K562 (cell line): Measurements from ENCODE around the gene RPN1. TPM values are rescaled to one million over a fixed set of nuclear protein-coding genes. Genes with fewer than 3 reads are reported as not detected.

Experiments used
- DPF2 ChIP-seq: fragments of 450-650 bp; IDR thresholded peaks from 2 replicates; pipeline ENCODE4 v1.6.1; 2016
- FOXJ2 ChIP-seq: fragments of 200-800 bp; sonication (Bioruptor generic); IDR thresholded peaks from 2 replicates; pipeline ENCODE4 v1.6.1; 2016; ENCODE audit warnings: missing genetic modification characterization, missing compliant biosample characterization
- HDAC6 ChIP-seq: IDR thresholded peaks from 2 replicates; pipeline ENCODE4 v1.6.1; 2012; ENCODE audit warnings: low read depth, mild to moderate bottlenecking, control low read depth, inconsistent platforms, low read length, moderate library complexity
- MBD2 ChIP-seq: sonication (generic); IDR thresholded peaks from 2 replicates; pipeline ENCODE4 v1.6.1; 2016; ENCODE audit warnings: low read depth, borderline replicate concordance
- MTA1 ChIP-seq: fragments of 450-650 bp; IDR thresholded peaks from 2 replicates; pipeline ENCODE4 v1.6.1; 2017; ENCODE audit warnings: borderline replicate concordance
- MYC ChIP-seq, 2 experiments: fragments of 250-450 bp in 1 of 2; sonication (Bioruptor Pico) in 1 of 2; IDR thresholded peaks; 2 replicates each; pipeline versions ENCODE4 v1.5.1 to v1.6.1; 2012 to 2021; ENCODE audit warnings: low read depth in 2 of 2, borderline replicate concordance in 1 of 2, improper control_type of control experiment in 1 of 2, low read length in 1 of 2, mild to moderate bottlenecking in 1 of 2, moderate library complexity in 1 of 2
- NFIX ChIP-seq: fragments of 250-450 bp; sonication (Bioruptor Pico); IDR thresholded peaks from 2 replicates; pipeline ENCODE4 v1.4.0; 2020; ENCODE audit warnings: low read depth, mild to moderate bottlenecking, moderate library complexity
- SAFB ChIP-seq: fragments of 200-400 bp; formaldehyde crosslinking; IDR thresholded peaks from 2 replicates; pipeline ENCODE4 v1.6.1; 2017; ENCODE audit warnings: low read depth, low read length, borderline replicate concordance
- SMAD1 ChIP-seq: fragments of 150-350 bp; IDR thresholded peaks from 2 replicates; pipeline ENCODE4 v1.6.1; 2014; ENCODE audit warnings: low read length, low read depth; ENCODE audit not compliant: partially characterized antibody
- TCFL5 ChIP-seq: fragments of 250-450 bp; sonication (Bioruptor Pico); conservative IDR thresholded peaks from 2 replicates; pipeline ENCODE4 v1.6.1; 2021; ENCODE audit warnings: mild to moderate bottlenecking, moderate library complexity, matching md5 sums
- ZNF41 ChIP-seq: fragments of 250-450 bp; sonication (Bioruptor Pico); conservative IDR thresholded peaks from 2 replicates; pipeline ENCODE4 v1.4.0; 2020; ENCODE audit warnings: mild to moderate bottlenecking
- ZNF717 ChIP-seq: fragments of 250-450 bp; sonication (Bioruptor Pico); IDR thresholded peaks from 2 replicates; pipeline ENCODE4 v1.5.0; 2021
- polyA plus RNA-seq, 8 experiments: library from polyadenylated mRNA; depleted of rRNA in 4 of 8; stranded (reverse) in 5 of 8; unstranded in 3 of 8; fragments of >200 nt; fragmentation: Nextera tagmentation in 2 of 8; fragmentation: Illumina TruSeq in 1 of 8; extraction: Ambion mirVana in 2 of 8; extraction: Trizol in 1 of 8; gene quantifications; 2 replicates each; pipeline versions ENCODE4 v1.2.1 to v1.2.3, GENCODE V29; 2011 to 2014; ENCODE audit warnings: inconsistent platforms in 1 of 8, missing spikeins in 1 of 8
- total RNA-seq, 7 experiments: library from RNA; depleted of rRNA in 6 of 7; stranded (reverse); fragments of >200 nt in 6 of 7; fragmentation: Illumina TruSeq in 2 of 7; extraction: Trizol in 2 of 7; gene quantifications; 2 replicates each; pipeline versions ENCODE4 v1.2.1 to v1.2.3, GENCODE V29; 2011 to 2021; ENCODE audit warnings: low replicate concordance in 1 of 7
- TF ChIP-seq, protein P1 (sequence below), 3 experiments: IDR thresholded peaks in 2 of 3; conservative IDR thresholded peaks in 1 of 3; 2 replicates each; pipeline ENCODE4 v1.5.1; 2011 to 2012; ENCODE audit warnings: low read length in 3 of 3, mild to moderate bottlenecking in 3 of 3, control low read depth in 2 of 3, improper control_type of control experiment in 1 of 3, inconsistent platforms in 1 of 3, low read depth in 1 of 3, mixed read lengths in 1 of 3, moderate library complexity in 1 of 3; ENCODE audit not compliant: insufficient read depth in 2 of 3
- TF ChIP-seq, protein P2 (sequence below): fragments of 250-450 bp; sonication (Bioruptor Pico); IDR thresholded peaks from 2 replicates; pipeline ENCODE4 v1.4.0; 2020; ENCODE audit warnings: mild to moderate bottlenecking, moderate library complexity, borderline replicate concordance
- TF ChIP-seq, protein P3 (sequence below): fragments of 250-450 bp; sonication (Bioruptor Pico); IDR thresholded peaks from 2 replicates; pipeline ENCODE4 v1.4.0; 2020; ENCODE audit warnings: mild to moderate bottlenecking, moderate library complexity
- TF ChIP-seq, protein P4 (sequence below): fragments of 250-450 bp; sonication (Bioruptor Pico); IDR thresholded peaks from 2 replicates; pipeline ENCODE4 v1.4.0; 2020

Gene RPN1
- total and polyA plus RNA-seq, 9 of the 15 experiments (the other 6 are each of a cell fraction or from before 2014, with no cell fraction given): 39.5 to 300 (median 148) TPM

DNA sequence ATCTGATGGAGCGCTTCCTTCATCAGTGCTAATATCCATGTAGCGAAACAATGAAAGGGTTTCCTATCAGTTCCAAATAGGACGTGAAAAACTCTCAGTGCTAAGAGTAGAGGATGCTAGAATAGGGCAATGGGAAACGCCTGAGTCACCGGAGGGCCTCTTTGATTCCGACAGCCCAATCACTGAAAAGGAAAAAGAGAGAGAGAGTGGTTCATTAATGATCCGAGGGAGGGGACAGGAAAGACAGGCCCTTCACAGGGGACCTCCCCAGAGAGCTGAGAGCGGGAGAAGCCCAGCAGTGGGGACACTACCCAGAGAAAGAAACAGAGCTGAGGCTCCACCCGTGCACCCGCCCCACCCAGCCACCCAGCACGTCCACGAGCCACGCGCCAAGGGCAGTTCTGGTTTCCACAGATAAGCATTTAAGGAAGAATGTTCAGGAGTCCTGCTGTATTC lies 76.9 kb downstream of the RPN1 start (continued):
- TF ChIP-seq, protein P1, sequence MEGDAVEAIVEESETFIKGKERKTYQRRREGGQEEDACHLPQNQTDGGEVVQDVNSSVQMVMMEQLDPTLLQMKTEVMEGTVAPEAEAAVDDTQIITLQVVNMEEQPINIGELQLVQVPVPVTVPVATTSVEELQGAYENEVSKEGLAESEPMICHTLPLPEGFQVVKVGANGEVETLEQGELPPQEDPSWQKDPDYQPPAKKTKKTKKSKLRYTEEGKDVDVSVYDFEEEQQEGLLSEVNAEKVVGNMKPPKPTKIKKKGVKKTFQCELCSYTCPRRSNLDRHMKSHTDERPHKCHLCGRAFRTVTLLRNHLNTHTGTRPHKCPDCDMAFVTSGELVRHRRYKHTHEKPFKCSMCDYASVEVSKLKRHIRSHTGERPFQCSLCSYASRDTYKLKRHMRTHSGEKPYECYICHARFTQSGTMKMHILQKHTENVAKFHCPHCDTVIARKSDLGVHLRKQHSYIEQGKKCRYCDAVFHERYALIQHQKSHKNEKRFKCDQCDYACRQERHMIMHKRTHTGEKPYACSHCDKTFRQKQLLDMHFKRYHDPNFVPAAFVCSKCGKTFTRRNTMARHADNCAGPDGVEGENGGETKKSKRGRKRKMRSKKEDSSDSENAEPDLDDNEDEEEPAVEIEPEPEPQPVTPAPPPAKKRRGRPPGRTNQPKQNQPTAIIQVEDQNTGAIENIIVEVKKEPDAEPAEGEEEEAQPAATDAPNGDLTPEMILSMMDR (IDR thresholded peaks at IDR 0.05 in 2 of 3, conservative IDR thresholded peaks at IDR 0.05 in 1 of 3; ENCODE audit: insufficient read depth in 2 of 3, low read depth in 1 of 3, low read length in 3 of 3): no peak
- no peak for TF ChIP-seq HDAC6
- no peak for TF ChIP-seq MYC (IDR thresholded peaks at IDR 0.05; ENCODE audit: low read depth, low read length)
- TF ChIP-seq MYC (CRISPR knock-in tag; IDR thresholded peaks at IDR 0.05; ENCODE audit: borderline replicate concordance, low read depth): no peak
- TF ChIP-seq, protein P2, sequence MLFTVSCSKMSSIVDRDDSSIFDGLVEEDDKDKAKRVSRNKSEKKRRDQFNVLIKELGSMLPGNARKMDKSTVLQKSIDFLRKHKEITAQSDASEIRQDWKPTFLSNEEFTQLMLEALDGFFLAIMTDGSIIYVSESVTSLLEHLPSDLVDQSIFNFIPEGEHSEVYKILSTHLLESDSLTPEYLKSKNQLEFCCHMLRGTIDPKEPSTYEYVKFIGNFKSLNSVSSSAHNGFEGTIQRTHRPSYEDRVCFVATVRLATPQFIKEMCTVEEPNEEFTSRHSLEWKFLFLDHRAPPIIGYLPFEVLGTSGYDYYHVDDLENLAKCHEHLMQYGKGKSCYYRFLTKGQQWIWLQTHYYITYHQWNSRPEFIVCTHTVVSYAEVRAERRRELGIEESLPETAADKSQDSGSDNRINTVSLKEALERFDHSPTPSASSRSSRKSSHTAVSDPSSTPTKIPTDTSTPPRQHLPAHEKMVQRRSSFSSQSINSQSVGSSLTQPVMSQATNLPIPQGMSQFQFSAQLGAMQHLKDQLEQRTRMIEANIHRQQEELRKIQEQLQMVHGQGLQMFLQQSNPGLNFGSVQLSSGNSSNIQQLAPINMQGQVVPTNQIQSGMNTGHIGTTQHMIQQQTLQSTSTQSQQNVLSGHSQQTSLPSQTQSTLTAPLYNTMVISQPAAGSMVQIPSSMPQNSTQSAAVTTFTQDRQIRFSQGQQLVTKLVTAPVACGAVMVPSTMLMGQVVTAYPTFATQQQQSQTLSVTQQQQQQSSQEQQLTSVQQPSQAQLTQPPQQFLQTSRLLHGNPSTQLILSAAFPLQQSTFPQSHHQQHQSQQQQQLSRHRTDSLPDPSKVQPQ: no peak
- TF ChIP-seq SMAD1: no peak
- TF ChIP-seq NFIX (CRISPR knock-in tag): no peak
- TF ChIP-seq TCFL5 (CRISPR knock-in tag): no peak
- TF ChIP-seq MBD2: no peak
- TF ChIP-seq FOXJ2 (tag): no peak
- TF ChIP-seq, protein P3, sequence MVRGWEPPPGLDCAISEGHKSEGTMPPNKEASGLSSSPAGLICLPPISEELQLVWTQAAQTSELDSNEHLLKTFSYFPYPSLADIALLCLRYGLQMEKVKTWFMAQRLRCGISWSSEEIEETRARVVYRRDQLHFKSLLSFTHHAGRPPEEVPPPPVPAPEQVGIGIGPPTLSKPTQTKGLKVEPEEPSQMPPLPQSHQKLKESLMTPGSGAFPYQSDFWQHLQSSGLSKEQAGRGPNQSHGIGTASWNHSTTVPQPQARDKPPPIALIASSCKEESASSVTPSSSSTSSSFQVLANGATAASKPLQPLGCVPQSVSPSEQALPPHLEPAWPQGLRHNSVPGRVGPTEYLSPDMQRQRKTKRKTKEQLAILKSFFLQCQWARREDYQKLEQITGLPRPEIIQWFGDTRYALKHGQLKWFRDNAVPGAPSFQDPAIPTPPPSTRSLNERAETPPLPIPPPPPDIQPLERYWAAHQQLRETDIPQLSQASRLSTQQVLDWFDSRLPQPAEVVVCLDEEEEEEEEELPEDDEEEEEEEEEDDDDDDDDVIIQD (CRISPR knock-in tag): no peak
- TF ChIP-seq MTA1: peak; percentile 60; the same call in 1 of the 2 replicates
- TF ChIP-seq, protein P4, sequence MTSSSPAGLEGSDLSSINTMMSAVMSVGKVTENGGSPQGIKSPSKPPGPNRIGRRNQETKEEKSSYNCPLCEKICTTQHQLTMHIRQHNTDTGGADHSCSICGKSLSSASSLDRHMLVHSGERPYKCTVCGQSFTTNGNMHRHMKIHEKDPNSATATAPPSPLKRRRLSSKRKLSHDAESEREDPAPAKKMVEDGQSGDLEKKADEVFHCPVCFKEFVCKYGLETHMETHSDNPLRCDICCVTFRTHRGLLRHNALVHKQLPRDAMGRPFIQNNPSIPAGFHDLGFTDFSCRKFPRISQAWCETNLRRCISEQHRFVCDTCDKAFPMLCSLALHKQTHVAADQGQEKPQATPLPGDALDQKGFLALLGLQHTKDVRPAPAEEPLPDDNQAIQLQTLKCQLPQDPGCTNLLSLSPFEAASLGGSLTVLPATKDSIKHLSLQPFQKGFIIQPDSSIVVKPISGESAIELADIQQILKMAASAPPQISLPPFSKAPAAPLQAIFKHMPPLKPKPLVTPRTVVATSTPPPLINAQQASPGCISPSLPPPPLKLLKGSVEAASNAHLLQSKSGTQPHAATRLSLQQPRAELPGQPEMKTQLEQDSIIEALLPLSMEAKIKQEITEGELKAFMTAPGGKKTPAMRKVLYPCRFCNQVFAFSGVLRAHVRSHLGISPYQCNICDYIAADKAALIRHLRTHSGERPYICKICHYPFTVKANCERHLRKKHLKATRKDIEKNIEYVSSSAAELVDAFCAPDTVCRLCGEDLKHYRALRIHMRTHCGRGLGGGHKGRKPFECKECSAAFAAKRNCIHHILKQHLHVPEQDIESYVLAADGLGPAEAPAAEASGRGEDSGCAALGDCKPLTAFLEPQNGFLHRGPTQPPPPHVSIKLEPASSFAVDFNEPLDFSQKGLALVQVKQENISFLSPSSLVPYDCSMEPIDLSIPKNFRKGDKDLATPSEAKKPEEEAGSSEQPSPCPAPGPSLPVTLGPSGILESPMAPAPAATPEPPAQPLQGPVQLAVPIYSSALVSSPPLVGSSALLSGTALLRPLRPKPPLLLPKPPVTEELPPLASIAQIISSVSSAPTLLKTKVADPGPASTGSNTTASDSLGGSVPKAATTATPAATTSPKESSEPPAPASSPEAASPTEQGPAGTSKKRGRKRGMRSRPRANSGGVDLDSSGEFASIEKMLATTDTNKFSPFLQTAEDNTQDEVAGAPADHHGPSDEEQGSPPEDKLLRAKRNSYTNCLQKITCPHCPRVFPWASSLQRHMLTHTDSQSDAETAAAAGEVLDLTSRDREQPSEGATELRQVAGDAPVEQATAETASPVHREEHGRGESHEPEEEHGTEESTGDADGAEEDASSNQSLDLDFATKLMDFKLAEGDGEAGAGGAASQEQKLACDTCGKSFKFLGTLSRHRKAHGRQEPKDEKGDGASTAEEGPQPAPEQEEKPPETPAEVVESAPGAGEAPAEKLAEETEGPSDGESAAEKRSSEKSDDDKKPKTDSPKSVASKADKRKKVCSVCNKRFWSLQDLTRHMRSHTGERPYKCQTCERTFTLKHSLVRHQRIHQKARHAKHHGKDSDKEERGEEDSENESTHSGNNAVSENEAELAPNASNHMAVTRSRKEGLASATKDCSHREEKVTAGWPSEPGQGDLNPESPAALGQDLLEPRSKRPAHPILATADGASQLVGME (CRISPR knock-in tag): no peak
- peak; percentile 80; the same call in 1 of the 2 replicates for TF ChIP-seq SAFB
- TF ChIP-seq DPF2: 0 out of 2 replicates have a peak, but pooled peaks have one; percentile 19
- TF ChIP-seq ZNF717 (CRISPR knock-in tag): no peak
- no peak for TF ChIP-seq ZNF41 (CRISPR knock-in tag)
